Vagina (tissue), 2 donors: ENCODE results near the gene CENPQ. TPM values are rescaled to one million over a fixed set of nuclear protein-coding genes. Genes with fewer than 3 reads are reported as not detected.

Experiments used
- DNase-seq, 2 donors: peaks; one replicate each; pipeline ENCODE4 v3.0.0-alpha.2; 2017; ENCODE audit errors: extremely low spot score in 2 of 2
- H3K27ac ChIP-seq: fragments of 200-600 bp; sonication (generic); one replicate; pipeline ENCODE4 v1.5.1; 2019
- H3K27me3 ChIP-seq: fragments of 200-600 bp; sonication (generic); one replicate; pipeline ENCODE4 v1.5.1; 2019
- H3K36me3 ChIP-seq, 2 donors: fragments of 200-600 bp; sonication (generic); one replicate each; pipeline ENCODE4 v1.5.1; 2017 to 2019
- H3K4me1 ChIP-seq: fragments of 200-600 bp; sonication (generic); one replicate; pipeline ENCODE4 v1.5.1; 2019
- H3K4me3 ChIP-seq, 2 donors: fragments of 200-600 bp; sonication (generic); 1 replicate in 1 of 2; 2 replicates in 1 of 2; pipeline ENCODE4 v1.5.1; 2016 to 2019
- H3K9me3 ChIP-seq: fragments of 200-600 bp; sonication (generic); one replicate; pipeline ENCODE4 v1.5.1; 2019
- CTCF ChIP-seq, 3 experiments: fragments of 450-650 bp in 2 of 3; fragments of 200-600 bp in 1 of 3; sonication (generic) in 1 of 3; IDR thresholded peaks; one replicate each; pipeline ENCODE4 v1.5.1; 2017 to 2019; ENCODE audit warnings: antibody characterized with exemption in 3 of 3, mild to moderate bottlenecking in 2 of 3, moderate library complexity in 2 of 3
- POLR2A ChIP-seq, 2 donors: fragments of 450-650 bp; IDR thresholded peaks; one replicate each; pipeline ENCODE4 v1.6.1; 2017; ENCODE audit warnings: antibody characterized with exemption in 2 of 2, mild to moderate bottlenecking in 2 of 2, moderate library complexity in 2 of 2
- POLR2AphosphoS5 ChIP-seq, 2 donors: sonication (generic); formaldehyde crosslinking; IDR thresholded peaks; one replicate each; pipeline ENCODE4 v1.9.0; 2017; ENCODE audit warnings: antibody characterized with exemption in 2 of 2, mild to moderate bottlenecking in 2 of 2, low read depth in 1 of 2; ENCODE audit not compliant: insufficient read depth in 1 of 2
- intact Hi-C: fragments of 100-400 bp; cut with DNase I; formaldehyde crosslinking; loops from one replicate; pipeline ENCODE4 v1.15.1; 2023
- total RNA-seq: library from RNA; depleted of rRNA; stranded (reverse); fragments of >200 nt; gene quantifications from one replicate; pipeline ENCODE4 v1.2.3, GENCODE V29; 2016

The CENPQ gene
- total RNA-seq, 1 donor from 2014 or later: 1.7 TPM

- no peaks in the 10 kb centered on the region for H3K9me3 ChIP-seq
- H3K4me1 ChIP-seq: no peaks in the 10 kb centered on the region
- no peak within 1 kb of the TSS for H3K27ac ChIP-seq
- no peaks in the 10 kb centered on the region for H3K36me3 ChIP-seq
- no peak within 1 kb of the TSS for H3K4me3 ChIP-seq
- TF ChIP-seq POLR2A (IDR thresholded peaks at IDR 0.05) (no peak), POLR2AphosphoS5 (IDR thresholded peaks at IDR 0.05; ENCODE audit: insufficient read depth in 1 of 2, low read depth in 1 of 2) (no peak)
- DNase-seq: no peak
- intact Hi-C loops: no loop called here
- H3K27me3 ChIP-seq: no peaks in the 10 kb centered on the region
Measured at GRCh38 chr6:49499623-49500022, 36.5 kb downstream of the CENPQ start, which contains the start of gene GLYATL3. GLYATL3 (plus strand) TSS chr6:49499923; CDS start chr6:49511991, 12,068 bp downstream.

- Histone ChIP-seq H3K27ac (no peak overlapping the region), H3K27me3 (no peaks in the 10 kb centered on the region), H3K4me1 (no peaks in the 10 kb centered on the region), H3K36me3 (no peaks in the 10 kb centered on the region), H3K9me3 (no peaks in the 10 kb centered on the region), H3K4me3 (no peak overlapping the region)
- no peak for DNase-seq
- intact Hi-C loops: no loop called here
- TF ChIP-seq POLR2A (IDR thresholded peaks at IDR 0.05): no peak
- no peak for TF ChIP-seq POLR2AphosphoS5 (IDR thresholded peaks at IDR 0.05; ENCODE audit: insufficient read depth in 1 of 2, low read depth in 1 of 2)
- TF ChIP-seq CTCF (IDR thresholded peaks at IDR 0.05): no peak
Measured at GRCh38 chr6:49504666-49505065, 41.5 kb downstream of the CENPQ start.

GRCh38 chr6:49506569-49507111 lies 43.5 kb downstream of the CENPQ start:
- H3K27me3 ChIP-seq: no peaks in the 10 kb centered on the region
- H3K27ac ChIP-seq: no peak overlapping the region
- no peaks in the 10 kb centered on the region for H3K36me3 ChIP-seq
- no peaks in the 10 kb centered on the region for H3K9me3 ChIP-seq
- intact Hi-C loops: no loop called here
- H3K4me3 ChIP-seq: no peak overlapping the region
- no peaks in the 10 kb centered on the region for H3K4me1 ChIP-seq
- no peak for DNase-seq
- TF ChIP-seq POLR2A (IDR thresholded peaks at IDR 0.05) (no peak), CTCF (IDR thresholded peaks at IDR 0.05) (no peak), POLR2AphosphoS5 (IDR thresholded peaks at IDR 0.05; ENCODE audit: insufficient read depth in 1 of 2, low read depth in 1 of 2) (no peak)

- no peaks in the 10 kb centered on the region for H3K4me1 ChIP-seq
- no peak for DNase-seq
- H3K27me3 ChIP-seq: no peaks in the 10 kb centered on the region
- intact Hi-C loops: no loop called here
- H3K36me3 ChIP-seq: no peaks in the 10 kb centered on the region
- no peak overlapping the region for H3K4me3 ChIP-seq
- no peak for TF ChIP-seq POLR2AphosphoS5 (IDR thresholded peaks at IDR 0.05; ENCODE audit: insufficient read depth in 1 of 2, low read depth in 1 of 2)
- TF ChIP-seq CTCF (IDR thresholded peaks at IDR 0.05): no peak
- no peak for TF ChIP-seq POLR2A (IDR thresholded peaks at IDR 0.05)
- no peak overlapping the region for H3K27ac ChIP-seq
- H3K9me3 ChIP-seq: no peaks in the 10 kb centered on the region
Measured at GRCh38 chr6:49509342-49509741, 46.2 kb downstream of the CENPQ start.

GRCh38 chr6:49513153-49513989 lies 50.2 kb downstream of the CENPQ start:
- H3K4me1 ChIP-seq: no peaks in the 10 kb centered on the region
- H3K27ac ChIP-seq: no peak overlapping the region
- DNase-seq: no peak
- TF ChIP-seq CTCF (IDR thresholded peaks at IDR 0.05) (no peak), POLR2AphosphoS5 (IDR thresholded peaks at IDR 0.05; ENCODE audit: insufficient read depth in 1 of 2, low read depth in 1 of 2) (no peak), POLR2A (IDR thresholded peaks at IDR 0.05) (no peak)
- H3K27me3 ChIP-seq: no peaks in the 10 kb centered on the region
- no peak overlapping the region for H3K4me3 ChIP-seq
- H3K9me3 ChIP-seq: no peaks in the 10 kb centered on the region
- intact Hi-C loops: no loop called here
- H3K36me3 ChIP-seq: no peaks in the 10 kb centered on the region
